ENCODE measurements around the gene GH1.

DNA sequence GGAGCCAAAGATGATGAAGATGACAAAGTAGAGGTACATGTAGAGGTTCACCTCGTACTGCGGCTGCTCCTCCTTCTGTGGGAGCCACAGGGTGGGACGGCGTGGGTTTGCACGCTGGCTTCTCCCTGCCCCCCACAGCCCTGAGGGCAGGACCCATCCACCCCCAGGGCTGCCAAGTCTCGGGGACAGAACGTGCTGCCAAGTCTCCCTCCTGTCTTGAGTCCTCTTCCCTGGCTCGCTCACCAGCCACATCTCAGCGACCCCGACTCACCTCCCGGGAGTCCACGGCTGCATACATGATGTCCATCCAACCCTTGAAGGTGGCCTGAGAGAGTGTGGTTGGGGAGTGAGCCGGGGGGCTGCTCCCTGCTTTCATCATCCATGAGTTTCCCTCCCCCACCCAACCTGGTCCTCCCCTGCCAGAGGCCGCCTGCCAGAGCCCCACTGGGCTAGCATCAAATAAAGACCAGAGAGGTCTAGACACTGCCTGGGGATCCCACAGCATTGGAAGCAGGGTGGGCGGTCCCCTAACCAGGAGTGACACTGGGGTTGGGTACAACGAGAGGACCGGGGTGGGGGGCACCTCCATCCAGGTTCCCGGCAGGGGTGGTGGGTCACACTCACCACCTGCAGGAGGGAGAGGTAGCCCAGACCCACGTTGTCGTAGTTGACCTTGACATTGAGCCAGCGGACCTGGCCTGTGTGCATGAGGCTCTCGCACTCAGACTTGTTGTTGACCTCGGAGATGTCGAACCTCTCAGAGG lies 26.3 kb upstream of the GH1 start:
- TF ChIP-seq EZH2phosphoT487 (IDR thresholded peaks at IDR 0.05; ENCODE audit: borderline replicate concordance, low read depth) = no peak
- TF ChIP-seq CTCF (IDR thresholded peaks at IDR 0.05) = no peak
- TF ChIP-seq TEAD4 (IDR thresholded peaks at IDR 0.05; ENCODE audit: borderline replicate concordance, insufficient read depth) = no peak
- no peak for TF ChIP-seq GABPA (IDR thresholded peaks at IDR 0.05; ENCODE audit: low read depth)
- no peak for TF ChIP-seq RAD21 (IDR thresholded peaks at IDR 0.05; ENCODE audit: low read length)
- no peak for TF ChIP-seq TCF12 (IDR thresholded peaks at IDR 0.05)
- TF ChIP-seq MXI1 (IDR thresholded peaks at IDR 0.05; ENCODE audit: low read depth, low read length) = no peak

Measured in SK-N-SH (cell line).